SJCRH30 (cell line): ENCODE measurements around the gene SCYGR4. TPM values are rescaled to one million over a fixed set of nuclear protein-coding genes. Genes with fewer than 3 reads are reported as not detected.

ENCODE experiments used
- total RNA-seq: library from RNA; depleted of rRNA; stranded (reverse); fragments of >200 nt; shearing (Covaris generic); gene quantifications from 2 replicates; pipeline ENCODE4 v1.2.3, GENCODE V29; 2014; rRNA removed

The SCYGR4 gene
- total RNA-seq, 1 experiment from 2014 or later, result not detected

Other genes starting within 250 kb of the SCYGR4 start
- gene TM4SF20, start 238.2 kb upstream of the SCYGR4 start, total RNA-seq, result not detected in 2 replicates
- gene SCYGR1, start 229.5 kb upstream of the SCYGR4 start, total RNA-seq, result not detected in 2 replicates
- 76.0 and 89.9 TPM in 2 replicates for gene AGFG1, start 145.3 kb upstream of the SCYGR4 start, total RNA-seq
- gene SCYGR2, start 18.6 kb upstream of the SCYGR4 start, total RNA-seq, result not detected in 2 replicates
- not detected in 2 replicates for gene SCYGR3, start 2.7 kb upstream of the SCYGR4 start, total RNA-seq
- not detected in 2 replicates for gene SCYGR5, start 49.3 kb downstream of the SCYGR4 start, total RNA-seq
- not detected in 2 replicates for gene SLC19A3, start 100.5 kb downstream of the SCYGR4 start, total RNA-seq
- gene SCYGR6, start 107.3 kb downstream of the SCYGR4 start, total RNA-seq, result not detected in 2 replicates
- gene SCYGR7, start 110.8 kb downstream of the SCYGR4 start, total RNA-seq, result not detected in 2 replicates
- not detected in 2 replicates for gene SCYGR8, start 128.4 kb downstream of the SCYGR4 start, total RNA-seq
- 4.2 and 4.3 TPM in 2 replicates for gene CCL20, start 196.3 kb downstream of the SCYGR4 start, total RNA-seq